Occipital lobe (tissue), 3 donors: ENCODE results near the gene PACC1. TPM values are rescaled to one million over a fixed set of nuclear protein-coding genes. Genes with fewer than 3 reads are reported as not detected.
"Not testable (repeated sequence)": the region's sequence is repeated elsewhere in the genome, so short reads cannot be mapped to it uniquely, and the experiment has no call there.

Source experiments
- DNase-seq: peaks from one replicate; lab custom pipeline; 2025; lab: John Stamatoyannopoulos, UW
- small RNA-seq: library from RNA; depleted of rRNA; stranded (forward); fragments of <200 nt; gene quantifications from one replicate; pipeline ENCODE3, GENCODE V24; 2014
- total RNA-seq: library from RNA; depleted of rRNA; stranded (reverse); fragments of >200 nt; gene quantifications from one replicate; pipeline ENCODE4 v1.2.3, GENCODE V29; 2014

PACC1 gene
- total RNA-seq, 1 donor from 2014 or later: 25.4 TPM

- no peak for DNase-seq
These were observed 73.6 kb downstream of the PACC1 start for GRCh38 chr1:212341090-212341489.

- no peak for DNase-seq
These were observed 85.6 kb downstream of the PACC1 start for GRCh38 chr1:212329105-212329504.

- no peak for DNase-seq
These were observed 86.4 kb downstream of the PACC1 start for GRCh38 chr1:212328248-212328647.

- DNase-seq: no peak
These were observed 88.1 kb downstream of the PACC1 start for GRCh38 chr1:212326541-212326940.

- no peak for DNase-seq
These were observed 91.6 kb downstream of the PACC1 start for GRCh38 chr1:212323066-212323465.

- not testable (repeated sequence) for DNase-seq
These were observed 93.7 kb downstream of the PACC1 start for GRCh38 chr1:212321031-212321430.

GRCh38 chr1:212317916-212318315, 96.8 kb downstream of the PACC1 start:
- no peak for DNase-seq

- no peak for DNase-seq
These were observed 98.8 kb downstream of the PACC1 start for GRCh38 chr1:212315907-212316306.

GRCh38 chr1:212315184-212315583, 99.5 kb downstream of the PACC1 start:
- DNase-seq: no peak

Small RNA genes lying within 50 kb of the gene (small RNA-seq; reads per million reads assigned to genes)
- gene SNORA16B: not detected

Other genes with a start within 250 kb of the PACC1 start
- gene PPP2R5A, start 129.5 kb downstream of the PACC1 start, total RNA-seq: 34.5 TPM
- 14.8 TPM for gene NENF, start 18.0 kb upstream of the PACC1 start, total RNA-seq
- gene ATF3, start 193.9 kb upstream of the PACC1 start, total RNA-seq: 3.1 TPM